A549 (cell line): Measurements from ENCODE around the gene TRIM24. TPM values are rescaled to one million over a fixed set of nuclear protein-coding genes. Genes with fewer than 3 reads are reported as not detected.

Experiments
- ATAC-seq, 2 experiments: fragments of 200-7000 bp in 1 of 2; fragments of >200 bp in 1 of 2; cut with Nextera tagmentation in 1 of 2; cut with Tn5 transposase in 1 of 2; 3 replicates each; pipeline versions ENCODE4 v1.8.0 to v1.9.1; 2018 to 2020; ENCODE audit warnings: mild to moderate bottlenecking in 1 of 2, moderate library complexity in 1 of 2
- CTCF ChIA-PET: fragments of 300-600 bp; sonication (Branson Sonifier 250); formaldehyde crosslinking; extraction: SDS; loops from one replicate; lab custom pipeline; 2021; ENCODE audit warnings: antibody characterized with exemption, inconsistent platforms; lab: Yijun Ruan, JAX
- POLR2A ChIA-PET: fragments of 350-600 bp; formaldehyde crosslinking; extraction: SDS; loops from one replicate; lab custom pipeline; 2021; ENCODE audit warnings: antibody characterized with exemption, inconsistent platforms; lab: Yijun Ruan, JAX
- DNase-seq, 2 experiments: peaks; one replicate each; pipeline versions ENCODE4 v3.0.0 to v3.0.0-alpha.2; 2011 to 2016; ENCODE audit warnings: low read depth in 1 of 2, low spot score in 1 of 2
- FAIRE-seq: peaks from 2 replicates; lab custom pipeline; 2011; peaks lifted over from hg19 to GRCh38; lab: Jason Lieb, UNC
- H3K27ac ChIP-seq, 2 experiments: fragments of >200 bp; sonication (Bioruptor Twin); formaldehyde crosslinking; 3 replicates each; pipeline ENCODE4 v1.5.1; 2016 to 2017
- H3K4me1 ChIP-seq: fragments of >200 bp; sonication (Bioruptor Twin); formaldehyde crosslinking; 3 replicates; pipeline ENCODE4 v1.6.1; 2016
- H3K4me2 ChIP-seq: fragments of >200 bp; sonication (Bioruptor Twin); formaldehyde crosslinking; 3 replicates; pipeline ENCODE4 v1.6.1; 2016
- H3K4me3 ChIP-seq: fragments of >200 bp; sonication (Bioruptor Twin); formaldehyde crosslinking; 3 replicates; pipeline ENCODE4 v1.5.1; 2016
- H3K9me3 ChIP-seq: fragments of >200 bp; sonication (Bioruptor Twin); formaldehyde crosslinking; 3 replicates; pipeline ENCODE4 v1.6.1; 2016
- ATOH8 ChIP-seq: fragments of 250-450 bp; sonication (Bioruptor Pico); IDR thresholded peaks from 2 replicates; pipeline ENCODE4 v1.5.0; 2020; ENCODE audit warnings: low read depth, mild to moderate bottlenecking, moderate library complexity
- BCL3 ChIP-seq: fragments of >200 bp; sonication (Bioruptor Twin); formaldehyde crosslinking; IDR thresholded peaks from 3 replicates; pipeline ENCODE4 v1.6.1; 2016
- CBX2 ChIP-seq: fragments of 200-600 bp; sonication (generic); IDR thresholded peaks from 2 replicates; pipeline ENCODE4 v1.6.1; 2016; ENCODE audit warnings: low read depth, mild to moderate bottlenecking, borderline replicate concordance
- CTCF ChIP-seq: fragments of >200 bp; sonication (Bioruptor Twin); formaldehyde crosslinking; IDR thresholded peaks from 3 replicates; pipeline ENCODE4 v1.5.1; 2016
- EHF ChIP-seq: fragments of 250-450 bp; sonication (Bioruptor Pico); IDR thresholded peaks from 2 replicates; pipeline ENCODE4 v1.5.0; 2020; ENCODE audit warnings: mild to moderate bottlenecking
- EP300 ChIP-seq, 2 experiments: fragments of >200 bp; sonication (Bioruptor Twin); formaldehyde crosslinking; IDR thresholded peaks; 2 replicates in 1 of 2; 3 replicates in 1 of 2; pipeline ENCODE4 v1.6.1; 2016 to 2017
- FOSL2 ChIP-seq, 2 experiments: fragments of 450-650 bp in 1 of 2; fragments of >200 bp in 1 of 2; sonication (Bioruptor Twin) in 1 of 2; formaldehyde crosslinking; IDR thresholded peaks; 2 replicates each; pipeline versions ENCODE4 v1.5.0 to v1.6.1; 2016 to 2020; ENCODE audit warnings: mild to moderate bottlenecking in 1 of 2, moderate library complexity in 1 of 2
- GATA3 ChIP-seq: IDR thresholded peaks from 2 replicates; pipeline ENCODE4 v1.6.1; 2012; ENCODE audit warnings: borderline replicate concordance
- HDAC2 ChIP-seq: fragments of 200-600 bp; sonication (generic); IDR thresholded peaks from 2 replicates; pipeline ENCODE4 v1.6.1; 2016
- HES2 ChIP-seq: fragments of >200 bp; sonication (Bioruptor Twin); formaldehyde crosslinking; IDR thresholded peaks from 2 replicates; pipeline ENCODE4 v1.6.1; 2016
- HEYL ChIP-seq: fragments of 250-450 bp; sonication (Bioruptor Pico); IDR thresholded peaks from 2 replicates; pipeline ENCODE4 v1.8.0; 2021; ENCODE audit warnings: mild to moderate bottlenecking, moderate library complexity
- HOXA7 ChIP-seq: fragments of 250-450 bp; sonication (Bioruptor Pico); IDR thresholded peaks from 2 replicates; pipeline ENCODE4 v1.5.0; 2020; ENCODE audit warnings: mild to moderate bottlenecking, moderate library complexity
- HOXB13 ChIP-seq: fragments of 250-450 bp; sonication (Bioruptor Pico); IDR thresholded peaks from 2 replicates; pipeline ENCODE4 v1.5.0; 2020; ENCODE audit warnings: low read depth, mild to moderate bottlenecking, moderate library complexity
- JUN ChIP-seq, 2 experiments: fragments of >200 bp; sonication (Bioruptor Twin); formaldehyde crosslinking; IDR thresholded peaks; 2 replicates in 1 of 2; 3 replicates in 1 of 2; pipeline ENCODE4 v1.6.1; 2016 to 2017
- JUNB ChIP-seq: fragments of >200 bp; sonication (Bioruptor Twin); formaldehyde crosslinking; IDR thresholded peaks from 2 replicates; pipeline ENCODE4 v1.6.1; 2016
- KDM5A ChIP-seq: fragments of 200-600 bp; sonication (generic); IDR thresholded peaks from 2 replicates; pipeline ENCODE4 v1.6.1; 2016; ENCODE audit warnings: antibody characterized with exemption, mild to moderate bottlenecking
- MAZ ChIP-seq: fragments of 150-350 bp; IDR thresholded peaks from 2 replicates; pipeline ENCODE4 v1.6.1; 2014; ENCODE audit warnings: antibody characterized with exemption, low read depth, low read length, borderline replicate concordance
- MYC ChIP-seq: IDR thresholded peaks from 2 replicates; pipeline ENCODE4 v1.6.1; 2012; ENCODE audit warnings: mild to moderate bottlenecking, inconsistent platforms, low read length, improper control_type of control experiment, borderline replicate concordance
- PBX3 ChIP-seq: IDR thresholded peaks from 2 replicates; pipeline ENCODE4 v1.6.1; 2012
- POLR2A ChIP-seq: IDR thresholded peaks from 2 replicates; pipeline ENCODE4 v1.6.1; 2012; ENCODE audit warnings: mild to moderate bottlenecking, low read length
- RCOR1 ChIP-seq: fragments of 150-350 bp; IDR thresholded peaks from 2 replicates; pipeline ENCODE4 v1.6.1; 2014; ENCODE audit warnings: antibody characterized with exemption, low read length, low read depth
- RFX5 ChIP-seq: fragments of 450-650 bp; IDR thresholded peaks from 2 replicates; pipeline ENCODE4 v1.7.1; 2014; ENCODE audit warnings: antibody characterized with exemption, mild to moderate bottlenecking, moderate library complexity
- SREBF2 ChIP-seq: fragments of 450-650 bp; IDR thresholded peaks from 2 replicates; pipeline ENCODE4 v1.6.1; 2014; ENCODE audit warnings: mild to moderate bottlenecking, moderate library complexity
- TFCP2L1 ChIP-seq: fragments of 250-450 bp; sonication (Bioruptor Pico); IDR thresholded peaks from 2 replicates; pipeline ENCODE4 v1.5.0; 2021; ENCODE audit warnings: mild to moderate bottlenecking
- ZNF302 ChIP-seq: fragments of 250-450 bp; sonication (Bioruptor Pico); IDR thresholded peaks from 2 replicates; pipeline ENCODE4 v1.9.0; 2021; ENCODE audit warnings: inconsistent platforms, mild to moderate bottlenecking, moderate library complexity
- WGBS: methylation state at CpG from one replicate; pipeline ENCODE4 v1.1.6; 2017; ENCODE audit errors: missing lambda C conversion rate; 5-methylcytosine and 5-hydroxymethylcytosine counted together
- polyA plus RNA-seq, 4 experiments: library from polyadenylated mRNA; depleted of rRNA in 3 of 4; stranded (reverse); fragments of >200 nt; fragmentation: RNase III in 1 of 4; extraction: RNeasy Plus Mini Kit Qiagen cat#74134 plus additional on column Dnase treatment in 1 of 4; gene quantifications; 2 replicates in 3 of 4; 3 replicates in 1 of 4; pipeline ENCODE4 v1.2.3, GENCODE V29; 2011 to 2017

The TRIM24 gene
- polyA plus RNA-seq, 2 of the 4 experiments (the other 2 are of a cell fraction): 8.3 to 11.6 TPM

GRCh38 chr7:138546829-138547228 is 86.8 kb downstream of the TRIM24 start:
- H3K27ac ChIP-seq: no peak overlapping the region
- FAIRE-seq (no peak), ATAC-seq (no peak), DNase-seq (no peak)
- ChIA-PET CTCF (no interaction called here), POLR2A (no interaction called here)
- TF ChIP-seq PBX3 (no peak), SREBF2 (no peak), CTCF (no peak), CBX2 (no peak), FOSL2 (IDR thresholded peaks at IDR 0.05) (no peak), FOSL2 (CRISPR knock-in tag; IDR thresholded peaks at IDR 0.05) (no peak), EP300 (IDR thresholded peaks at IDR 0.05) (no peak), MAZ (no peak), MYC (no peak), GATA3 (no peak), HES2 (no peak), POLR2A (no peak), JUN (IDR thresholded peaks at IDR 0.05) (no peak)
- H3K4me3 ChIP-seq: no peak overlapping the region
- H3K4me1 ChIP-seq: no peaks in the 10 kb centered on the region
- no peaks in the 10 kb centered on the region for H3K9me3 ChIP-seq
- WGBS: 88% methylated on average over 2 of the region's 2 CpGs
- H3K4me2 ChIP-seq: no peak overlapping the region

- DNase-seq (no peak), ATAC-seq (no peak), FAIRE-seq (no peak)
- 91% methylated on average over 1 of the region's 1 CpG for WGBS
- Histone ChIP-seq H3K4me3 (no peak overlapping the region), H3K4me2 (no peak overlapping the region), H3K4me1 (no peaks in the 10 kb centered on the region), H3K27ac (no peak overlapping the region), H3K9me3 (no peaks in the 10 kb centered on the region)
- CTCF ChIA-PET: no interaction called here
- POLR2A ChIA-PET: no interaction called here
- no peak for TF ChIP-seq ATOH8 (CRISPR knock-in tag)
- TF ChIP-seq EHF (CRISPR knock-in tag): no peak
- TF ChIP-seq TFCP2L1: no peak
- no peak for TF ChIP-seq HOXA7 (CRISPR knock-in tag)
- no peak for TF ChIP-seq KDM5A
- no peak for TF ChIP-seq CTCF
- no peak for TF ChIP-seq EP300 (IDR thresholded peaks at IDR 0.05)
- no peak for TF ChIP-seq BCL3
- TF ChIP-seq HEYL (CRISPR knock-in tag): no peak
- no peak for TF ChIP-seq POLR2A
- TF ChIP-seq RCOR1: no peak
- no peak for TF ChIP-seq HOXB13 (CRISPR knock-in tag)
- TF ChIP-seq RFX5: no peak
- no peak for TF ChIP-seq CBX2
- no peak for TF ChIP-seq FOSL2 (IDR thresholded peaks at IDR 0.05)
- no peak for TF ChIP-seq FOSL2 (CRISPR knock-in tag; IDR thresholded peaks at IDR 0.05)
- TF ChIP-seq HDAC2: no peak
- TF ChIP-seq JUN (IDR thresholded peaks at IDR 0.05): no peak
- TF ChIP-seq JUNB: no peak
- TF ChIP-seq ZNF302 (CRISPR knock-in tag): no peak
Observed at GRCh38 chr7:138549082-138549481, 89.0 kb downstream of the TRIM24 start.
